H9 (cell line): ENCODE data around the gene C1orf105. TPM values are rescaled to one million over a fixed set of nuclear protein-coding genes. Genes with fewer than 3 reads are reported as not detected.

Experiments
- DNase-seq: peaks from one replicate; pipeline ENCODE4 v3.0.0-alpha.2; 2017
- H2AFZ ChIP-seq: one replicate; pipeline ENCODE4 v1.6.1; 2013; ENCODE audit warnings: mild to moderate bottlenecking, low read length, control low read depth, moderate library complexity
- H2AK5ac ChIP-seq: 2 replicates; pipeline ENCODE4 v1.6.1; 2013; ENCODE audit warnings: low read length, control low read depth, mixed read lengths; ENCODE audit not compliant: insufficient read length
- H2BK120ac ChIP-seq: one replicate; pipeline ENCODE4 v1.6.1; 2013; ENCODE audit warnings: low read depth, mild to moderate bottlenecking, low read length, control low read depth, inconsistent platforms; ENCODE audit not compliant: poor library complexity, severe bottlenecking
- H2BK12ac ChIP-seq: 2 replicates; pipeline ENCODE4 v1.6.1; 2013; ENCODE audit warnings: low read length, control low read depth, mixed read lengths, low read depth; ENCODE audit not compliant: insufficient read length
- H2BK15ac ChIP-seq: 2 replicates; pipeline ENCODE4 v1.6.1; 2013; ENCODE audit warnings: low read depth, low read length, control low read depth
- H2BK20ac ChIP-seq: one replicate; pipeline ENCODE4 v1.6.1; 2013; ENCODE audit warnings: low read depth, mild to moderate bottlenecking, low read length, control low read depth, inconsistent platforms; ENCODE audit not compliant: poor library complexity, severe bottlenecking
- H2BK5ac ChIP-seq: 2 replicates; pipeline ENCODE4 v1.6.1; 2013; ENCODE audit warnings: low read length, control low read depth, mixed read lengths; ENCODE audit not compliant: insufficient read length
- H3K14ac ChIP-seq: 2 replicates; pipeline ENCODE4 v1.6.1; 2013; ENCODE audit warnings: low read length, control low read depth; ENCODE audit not compliant: insufficient read depth
- H3K18ac ChIP-seq: 2 replicates; pipeline ENCODE4 v1.6.1; 2013; ENCODE audit warnings: low read depth, mild to moderate bottlenecking, mixed read lengths, low read length, control low read depth; ENCODE audit not compliant: insufficient read length
- H3K23ac ChIP-seq: 2 replicates; pipeline ENCODE4 v1.6.1; 2013; ENCODE audit warnings: low read length, control low read depth, mixed read lengths, low read depth; ENCODE audit not compliant: insufficient read length
- H3K23me2 ChIP-seq: 2 replicates; pipeline ENCODE4 v1.6.1; 2013; ENCODE audit warnings: low read depth, mild to moderate bottlenecking, mixed read lengths, low read length, control low read depth; ENCODE audit not compliant: insufficient read length, poor library complexity, severe bottlenecking
- H3K27ac ChIP-seq: 2 replicates; pipeline ENCODE4 v1.5.1; 2013; ENCODE audit warnings: low read length, control low read depth, mixed read lengths, low read depth; ENCODE audit not compliant: insufficient read length
- H3K27me3 ChIP-seq: 2 replicates; pipeline ENCODE4 v1.6.1; 2013; ENCODE audit warnings: low read length, control low read depth, inconsistent platforms; ENCODE audit not compliant: insufficient read depth
- H3K4ac ChIP-seq: 2 replicates; pipeline ENCODE4 v1.6.1; 2013; ENCODE audit warnings: low read depth, mild to moderate bottlenecking, control low read depth, inconsistent platforms, low read length, moderate library complexity
- H3K4me1 ChIP-seq: 2 replicates; pipeline ENCODE4 v1.6.1; 2013; ENCODE audit warnings: low read length, control low read depth, inconsistent platforms; ENCODE audit not compliant: insufficient read depth
- H3K4me2 ChIP-seq: 2 replicates; pipeline ENCODE4 v1.6.1; 2013; ENCODE audit warnings: low read length, control low read depth, mixed read lengths; ENCODE audit not compliant: insufficient read length, insufficient read depth
- H3K56ac ChIP-seq: 2 replicates; pipeline ENCODE4 v1.6.1; 2013; ENCODE audit warnings: low read depth, mild to moderate bottlenecking, mixed read lengths, low read length, control low read depth; ENCODE audit not compliant: insufficient read length
- H3K79me1 ChIP-seq: 2 replicates; pipeline ENCODE4 v1.6.1; 2013; ENCODE audit warnings: low read depth, mild to moderate bottlenecking, moderate library complexity, low read length, control low read depth, inconsistent platforms; ENCODE audit not compliant: insufficient read depth, poor library complexity, severe bottlenecking
- H3K79me2 ChIP-seq: 2 replicates; pipeline ENCODE4 v1.6.1; 2013; ENCODE audit warnings: low read length, control low read depth, inconsistent platforms; ENCODE audit not compliant: insufficient read depth
- H3K9ac ChIP-seq: 2 replicates; pipeline ENCODE4 v1.6.1; 2013; ENCODE audit warnings: low read length, control low read depth, mixed read lengths; ENCODE audit not compliant: insufficient read length; ENCODE audit errors: extremely low read depth
- H3K9me3 ChIP-seq: one replicate; pipeline ENCODE4 v1.6.1; 2013; ENCODE audit warnings: low read depth, low read length, inconsistent platforms; ENCODE audit not compliant: control insufficient read depth
- H3T11ph ChIP-seq: one replicate; pipeline ENCODE4 v1.6.1; 2013; ENCODE audit warnings: mild to moderate bottlenecking, low read length, control low read depth, inconsistent platforms
- H4K20me1 ChIP-seq: one replicate; pipeline ENCODE4 v1.6.1; 2013; ENCODE audit not compliant: control insufficient read depth, insufficient read length, insufficient read depth
- H4K5ac ChIP-seq: 2 replicates; pipeline ENCODE4 v1.6.1; 2013; ENCODE audit warnings: low read depth, mild to moderate bottlenecking, mixed read lengths, low read length, control low read depth; ENCODE audit not compliant: insufficient read length
- H4K8ac ChIP-seq: replicated peaks from 2 replicates; pipeline ENCODE4 v1.6.1; 2013; ENCODE audit warnings: low read length, control low read depth, mixed read lengths, low read depth; ENCODE audit not compliant: insufficient read length
- H4K91ac ChIP-seq: 2 replicates; pipeline ENCODE4 v1.6.1; 2013; ENCODE audit warnings: low read depth, mild to moderate bottlenecking, moderate library complexity, mixed read lengths, low read length, control low read depth; ENCODE audit not compliant: insufficient read length
- H3K27ac Mint-ChIP-seq, 3 experiments: 2 replicates in 2 of 3; 3 replicates in 1 of 3; pipeline ENCODE4 v1.8.0; 2020 to 2021; ENCODE audit warnings: mixed read lengths in 3 of 3, mild to moderate bottlenecking in 1 of 3, moderate library complexity in 1 of 3
- H3K27me3 Mint-ChIP-seq: 2 replicates; pipeline ENCODE4 v1.8.0; 2021; ENCODE audit warnings: low read depth, mild to moderate bottlenecking, moderate library complexity, mixed read lengths
- H3K36me3 Mint-ChIP-seq, 3 experiments: 2 replicates in 2 of 3; 3 replicates in 1 of 3; pipeline ENCODE4 v1.8.0; 2020 to 2021; ENCODE audit warnings: low read depth in 3 of 3, mixed read lengths in 3 of 3; ENCODE audit not compliant: insufficient read depth in 1 of 3
- H3K4me1 Mint-ChIP-seq, 2 experiments: 2 replicates each; pipeline ENCODE4 v1.8.0; 2020; ENCODE audit warnings: mixed read lengths in 2 of 2
- H3K4me3 Mint-ChIP-seq, 2 experiments: 2 replicates in 1 of 2; 3 replicates in 1 of 2; pipeline ENCODE4 v1.8.0; 2020 to 2021; ENCODE audit warnings: mild to moderate bottlenecking in 2 of 2, mixed read lengths in 2 of 2, moderate library complexity in 1 of 2
- H3K9me3 Mint-ChIP-seq, 2 experiments: 2 replicates in 1 of 2; 3 replicates in 1 of 2; pipeline ENCODE4 v1.8.0; 2020; ENCODE audit warnings: mild to moderate bottlenecking in 2 of 2, mixed read lengths in 2 of 2, moderate library complexity in 1 of 2
- CTCF ChIP-seq: fragments of 200-600 bp; sonication (generic); conservative IDR thresholded peaks from 3 replicates; pipeline ENCODE4 v1.8.0; 2021; ENCODE audit warnings: antibody characterized with exemption, mild to moderate bottlenecking
- total RNA-seq: library from RNA; stranded (reverse); gene quantifications from 2 replicates; pipeline ENCODE4 v1.2.1, GENCODE V29; 2021

Gene C1orf105
- total RNA-seq, 1 experiment from 2014 or later, result not detected

DNA sequence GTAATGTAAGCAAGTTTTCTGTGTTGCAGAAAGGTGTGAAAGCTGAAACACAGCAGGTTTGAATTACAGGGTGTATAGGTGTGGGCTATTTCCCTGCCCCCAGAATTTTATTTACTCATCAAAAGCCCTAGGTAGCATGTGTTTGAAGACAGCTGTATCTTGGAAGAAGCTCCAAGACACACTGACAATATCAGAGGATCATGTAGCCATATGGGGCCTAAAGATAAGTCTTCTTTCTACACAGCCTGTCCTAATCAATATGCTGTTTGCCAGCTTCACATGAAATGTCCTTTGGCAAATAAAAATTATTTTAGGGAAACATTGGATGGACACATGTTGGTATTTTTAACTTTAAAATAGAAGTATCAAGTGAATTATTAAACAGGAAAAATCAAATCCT is 95.0 kb downstream of the C1orf105 start:
- H4K20me1 ChIP-seq, result no peaks in the 10 kb centered on the region
- no peak overlapping the region for H3K27ac Mint-ChIP-seq

More for the DNA sequence above, 95.0 kb downstream of the C1orf105 start:
- Histone ChIP-seq H3K18ac (no peak overlapping the region), H2BK120ac (no peak overlapping the region), H2AK5ac (no peak overlapping the region), H3K4me1 (no peaks in the 10 kb centered on the region), H2BK15ac (no peak overlapping the region), H2BK12ac (no peak overlapping the region), H3K27ac (no peak overlapping the region), H3K27me3 (no peaks in the 10 kb centered on the region), H3T11ph (no peak overlapping the region), H3K4me2 (no peak overlapping the region), H4K8ac (no peak overlapping the region), H2AFZ (no peak overlapping the region), H3K9me3 (no peaks in the 10 kb centered on the region), H3K23me2 (no peaks in the 10 kb centered on the region), H2BK20ac (no peak overlapping the region), H3K9ac (no peak overlapping the region), H4K91ac (no peak overlapping the region), H3K56ac (no peak overlapping the region), H3K79me1 (no peaks in the 10 kb centered on the region), H4K5ac (no peak overlapping the region), H2BK5ac (no peak overlapping the region), H3K14ac (no peak overlapping the region), H3K23ac (no peak overlapping the region), H3K79me2 (no peaks in the 10 kb centered on the region), H3K4ac (no peak overlapping the region)
- Mint-ChIP-seq H3K4me3 (no peak overlapping the region), H3K9me3 (no peaks in the 10 kb centered on the region), H3K4me1 (no peaks in the 10 kb centered on the region), H3K36me3 (no peaks in the 10 kb centered on the region), H3K27me3 (no peaks in the 10 kb centered on the region)
- TF ChIP-seq CTCF, result no peak
- no peak for DNase-seq
